Muscle layer of colon (tissue), 2 donors: Measurements from ENCODE around the gene HOXB13.

Experiments
- H3K27ac ChIP-seq: one replicate; pipeline ENCODE4 v1.7.0; 2013; ENCODE audit warnings: low read depth, mild to moderate bottlenecking, low read length, moderate library complexity
- H3K27me3 ChIP-seq, 2 donors: one replicate each; pipeline ENCODE4 v1.7.0; 2013; ENCODE audit warnings: low read length in 2 of 2, mild to moderate bottlenecking in 2 of 2; ENCODE audit not compliant: insufficient read depth in 2 of 2, control insufficient read depth in 1 of 2
- H3K36me3 ChIP-seq: one replicate; pipeline ENCODE4 v1.7.0; 2013; ENCODE audit warnings: mild to moderate bottlenecking, low read length; ENCODE audit not compliant: insufficient read depth
- H3K4me1 ChIP-seq: one replicate; pipeline ENCODE4 v1.7.0; 2013; ENCODE audit warnings: mild to moderate bottlenecking, low read length; ENCODE audit not compliant: insufficient read depth
- H3K4me3 ChIP-seq, 2 donors: one replicate each; pipeline ENCODE4 v1.7.0; 2013; ENCODE audit warnings: low read length in 2 of 2, low read depth in 1 of 2, mild to moderate bottlenecking in 1 of 2, moderate library complexity in 1 of 2
- H3K9ac ChIP-seq: one replicate; pipeline ENCODE4 v1.7.0; 2013; ENCODE audit warnings: low read length
- H3K9me3 ChIP-seq: one replicate; pipeline ENCODE4 v1.7.0; 2013; ENCODE audit warnings: mild to moderate bottlenecking, low read length
- donor health status: abdominal sarcoma.
- donor health status: Adenocarcinoma of cecum.

The HOXB13 gene

DNA sequence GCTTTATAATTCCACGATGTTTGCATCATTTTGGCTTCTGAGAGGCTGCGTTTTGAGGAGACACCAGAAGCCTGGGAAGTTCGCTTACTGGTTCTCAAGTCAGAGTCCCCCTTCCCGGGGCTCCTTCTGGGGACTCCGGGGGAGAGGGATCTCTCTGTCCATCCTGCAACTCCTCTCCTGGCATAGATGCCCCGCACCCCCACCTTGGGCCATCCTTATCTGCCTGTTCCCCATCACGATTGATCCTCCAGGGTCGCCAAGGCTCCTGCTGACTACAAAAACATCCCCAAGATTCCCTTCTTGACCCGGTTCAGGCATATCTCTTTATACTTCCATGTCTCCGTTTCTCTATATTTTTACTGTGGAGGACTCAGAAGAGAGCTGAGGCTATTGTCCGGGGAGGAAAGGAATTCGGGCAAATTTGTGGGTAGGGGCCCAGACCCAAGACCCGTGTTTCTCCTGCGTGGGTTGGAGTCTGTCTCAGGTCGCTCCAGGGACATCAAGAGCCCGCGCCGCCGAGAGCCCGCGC is 18.4 kb upstream of the HOXB13 start:
- Histone ChIP-seq H3K9me3 (no peaks in the 10 kb centered on the region), H3K27ac (no peak overlapping the region), H3K27me3 (peaks cover 95 to 98% of the 10 kb centered on the region in 2 donors), H3K4me1 (no peaks in the 10 kb centered on the region), H3K9ac (no peak overlapping the region), H3K36me3 (no peaks in the 10 kb centered on the region), H3K4me3 (no peak overlapping the region)

- no peak overlapping the region for H3K4me3 ChIP-seq
- peaks cover 95 to 98% of the 10 kb centered on the region in 2 donors for H3K27me3 ChIP-seq
- H3K36me3 ChIP-seq, result no peaks in the 10 kb centered on the region
- H3K9ac ChIP-seq, result no peak overlapping the region
- no peak overlapping the region for H3K27ac ChIP-seq
- H3K9me3 ChIP-seq, result no peaks in the 10 kb centered on the region
- H3K4me1 ChIP-seq, result no peaks in the 10 kb centered on the region
Observed at GRCh38 chr17:48745381-48746275, 17.1 kb upstream of the HOXB13 start.

DNA sequence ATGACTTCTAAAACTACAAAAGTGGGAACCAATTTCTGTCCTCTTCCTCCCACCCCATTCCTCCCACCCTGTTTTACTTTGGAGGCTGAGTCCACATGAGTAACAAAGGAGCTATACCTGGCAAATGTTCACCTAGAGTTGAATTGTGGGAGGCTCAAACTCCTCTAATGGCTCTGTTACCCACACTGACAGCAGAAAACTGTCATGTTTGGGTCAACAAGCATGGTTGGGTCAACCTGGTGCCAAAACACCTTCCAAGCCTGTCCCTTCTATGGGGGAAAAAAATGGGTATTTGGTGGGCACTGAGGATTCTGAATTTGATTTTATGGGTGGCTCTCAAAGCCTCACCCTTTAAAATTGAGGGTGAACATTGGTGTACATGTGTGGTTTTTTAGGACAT is 12.0 kb upstream of the HOXB13 start:
- H3K27ac ChIP-seq, result no peak overlapping the region
- no peaks in the 10 kb centered on the region for H3K4me1 ChIP-seq
- no peak overlapping the region for H3K4me3 ChIP-seq
- H3K36me3 ChIP-seq, result no peaks in the 10 kb centered on the region
- H3K27me3 ChIP-seq, result peaks cover 88 to 97% of the 10 kb centered on the region in 2 donors
- no peaks in the 10 kb centered on the region for H3K9me3 ChIP-seq
- no peak overlapping the region for H3K9ac ChIP-seq

- H3K36me3 ChIP-seq, result no peaks in the 10 kb centered on the region
- no peak overlapping the region for H3K4me3 ChIP-seq
- peaks cover 89 to 96% of the 10 kb centered on the region in 2 donors for H3K27me3 ChIP-seq
- no peaks in the 10 kb centered on the region for H3K9me3 ChIP-seq
- no peak overlapping the region for H3K27ac ChIP-seq
- H3K9ac ChIP-seq, result no peak overlapping the region
- no peaks in the 10 kb centered on the region for H3K4me1 ChIP-seq
Observed at GRCh38 chr17:48738803-48739526, 10.4 kb upstream of the HOXB13 start.

DNA sequence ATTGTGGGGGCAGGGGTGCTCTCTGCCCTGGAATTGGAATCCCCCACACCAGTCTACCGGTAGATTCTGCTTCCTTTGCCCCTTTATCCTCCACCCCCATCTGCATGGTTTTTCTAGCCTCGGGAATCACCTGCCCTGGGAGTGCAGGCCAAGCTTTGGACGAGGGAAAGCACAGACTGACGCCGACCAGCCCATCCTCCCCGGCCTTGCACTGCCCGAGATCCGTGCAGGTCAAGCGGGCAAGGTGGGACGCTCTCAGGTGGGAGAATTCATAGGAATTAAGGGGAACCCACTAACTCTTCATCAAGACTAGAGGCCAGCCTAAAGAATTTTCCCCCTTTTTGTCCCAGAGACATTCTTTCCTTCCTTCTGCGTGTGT is 9.9 kb upstream of the HOXB13 start:
- H3K4me1 ChIP-seq, result peaks cover under 1% of the 10 kb centered on the region
- H3K36me3 ChIP-seq, result no peaks in the 10 kb centered on the region
- no peak overlapping the region for H3K9ac ChIP-seq
- no peaks in the 10 kb centered on the region for H3K9me3 ChIP-seq
- H3K4me3 ChIP-seq, result no peak overlapping the region
- H3K27ac ChIP-seq, result no peak overlapping the region
- H3K27me3 ChIP-seq, result peaks cover 89 to 96% of the 10 kb centered on the region in 2 donors

DNA sequence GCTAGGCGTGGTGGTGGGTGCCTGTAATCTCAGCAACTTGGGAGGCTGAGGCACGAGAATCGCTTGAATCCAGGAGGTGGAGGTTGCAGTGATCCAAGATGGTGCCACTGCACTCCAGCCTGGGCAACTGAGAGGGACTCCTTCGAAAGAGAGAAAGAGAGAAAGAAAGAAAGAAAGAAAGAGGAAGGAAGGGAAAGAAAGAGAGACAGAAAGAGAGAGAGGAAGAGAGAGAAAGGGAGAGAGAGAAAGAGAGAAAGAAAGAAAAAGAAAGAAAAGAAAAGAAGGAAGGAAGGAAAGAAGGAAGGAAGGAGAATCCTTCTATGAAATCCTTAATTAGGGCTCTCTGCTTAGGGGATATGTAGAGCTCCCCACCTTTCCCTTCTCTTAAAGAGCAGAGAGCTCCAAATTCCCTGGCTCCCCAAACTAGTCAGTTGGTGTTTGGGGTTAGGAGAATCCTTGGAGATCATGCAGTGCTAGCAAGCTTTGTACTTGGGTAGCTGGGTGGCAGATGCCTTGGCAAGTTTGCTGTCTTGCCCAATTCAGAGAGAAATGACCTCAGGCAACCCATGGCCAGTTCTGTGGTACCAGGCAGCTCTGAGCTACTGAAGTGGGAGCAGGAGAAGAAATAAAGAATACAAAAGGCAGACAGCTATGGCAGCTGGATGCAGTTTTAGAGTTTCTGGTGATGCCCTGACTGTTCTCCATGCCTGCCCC is 8.9 kb upstream of the HOXB13 start:
- H3K4me3 ChIP-seq, result no peak overlapping the region
- no peak overlapping the region for H3K27ac ChIP-seq
- H3K4me1 ChIP-seq, result peaks cover 3% of the 10 kb centered on the region
- H3K9me3 ChIP-seq, result no peaks in the 10 kb centered on the region
- H3K9ac ChIP-seq, result no peak overlapping the region
- no peaks in the 10 kb centered on the region for H3K36me3 ChIP-seq
- peaks cover 88 to 98% of the 10 kb centered on the region in 2 donors for H3K27me3 ChIP-seq

DNA sequence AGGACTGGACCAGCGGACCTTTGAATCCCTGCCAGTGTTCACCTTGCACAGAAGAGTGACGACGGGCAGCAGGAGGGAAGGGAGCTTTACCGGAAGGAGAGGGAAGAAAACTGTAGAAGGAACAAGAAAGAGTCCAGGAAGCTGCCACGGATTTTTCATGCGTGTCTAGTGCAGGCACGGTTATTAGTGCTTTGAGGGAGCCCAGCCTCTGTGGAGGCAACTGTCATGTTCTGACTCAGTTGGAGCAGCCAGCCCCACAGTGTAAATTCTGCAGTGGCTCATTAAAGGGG is 6.5 kb upstream of the HOXB13 start:
- H3K4me3 ChIP-seq, result no peak overlapping the region
- no peak overlapping the region for H3K9ac ChIP-seq
- no peaks in the 10 kb centered on the region for H3K36me3 ChIP-seq
- peaks cover 3% of the 10 kb centered on the region for H3K4me1 ChIP-seq
- H3K9me3 ChIP-seq, result no peaks in the 10 kb centered on the region
- H3K27me3 ChIP-seq, result peaks cover 87 to 98% of the 10 kb centered on the region in 2 donors
- H3K27ac ChIP-seq, result no peak overlapping the region

DNA sequence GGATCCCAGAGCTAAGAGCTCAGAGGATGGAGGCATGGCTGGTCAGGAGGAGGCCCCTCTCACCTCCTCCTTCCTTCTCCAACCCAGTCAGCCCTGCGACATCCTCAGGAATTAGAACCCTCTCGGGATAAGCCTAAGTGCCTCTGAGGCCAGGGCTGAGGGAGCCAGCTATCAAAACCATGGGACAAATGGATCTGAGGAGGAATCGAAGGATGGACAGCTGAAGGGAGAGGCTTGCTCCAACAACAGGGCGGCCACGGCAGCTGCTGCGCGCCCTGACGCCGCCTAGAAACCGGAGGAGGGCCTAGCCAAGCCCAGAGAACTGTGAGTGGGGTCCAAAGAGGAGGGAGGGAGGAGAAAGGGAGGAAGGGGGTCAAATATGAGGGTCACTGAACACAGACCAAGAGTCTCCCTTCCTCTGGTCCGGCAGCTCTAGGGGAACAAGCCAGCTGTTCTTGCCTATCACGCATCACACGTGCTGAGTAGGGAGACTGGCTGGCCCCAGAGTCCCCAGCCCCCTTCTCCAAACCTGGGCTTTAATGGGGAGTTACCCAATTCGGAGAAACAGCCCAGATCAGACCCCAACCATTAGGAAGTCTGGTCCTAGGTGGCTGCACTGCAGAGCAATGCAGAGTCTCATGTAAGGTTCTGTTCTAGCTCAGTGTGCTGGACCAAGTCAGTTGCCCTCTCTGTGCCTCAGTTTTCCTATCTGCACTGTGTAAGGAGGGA is 5.9 kb upstream of the HOXB13 start:
- H3K9me3 ChIP-seq, result no peaks in the 10 kb centered on the region
- peaks cover 92 to 98% of the 10 kb centered on the region in 2 donors for H3K27me3 ChIP-seq
- no peak overlapping the region for H3K4me3 ChIP-seq
- H3K4me1 ChIP-seq, result peaks cover 5% of the 10 kb centered on the region
- no peaks in the 10 kb centered on the region for H3K36me3 ChIP-seq
- no peak overlapping the region for H3K27ac ChIP-seq
- no peak overlapping the region for H3K9ac ChIP-seq

- Histone ChIP-seq H3K9me3 (no peaks in the 10 kb centered on the region), H3K36me3 (no peaks in the 10 kb centered on the region), H3K27me3 (peaks cover 91 to 99% of the 10 kb centered on the region in 2 donors), H3K4me3 (no peak overlapping the region), H3K4me1 (peaks cover 10% of the 10 kb centered on the region), H3K27ac (no peak overlapping the region), H3K9ac (no peak overlapping the region)
Observed at GRCh38 chr17:48733632-48734328, 5.2 kb upstream of the HOXB13 start.

GRCh38 chr17:48732688-48733629 is 4.4 kb upstream of the HOXB13 start:
- Histone ChIP-seq H3K27me3 (peaks cover 91 to 99% of the 10 kb centered on the region in 2 donors), H3K4me1 (peaks cover 14% of the 10 kb centered on the region), H3K9ac (no peak overlapping the region), H3K36me3 (no peaks in the 10 kb centered on the region), H3K9me3 (no peaks in the 10 kb centered on the region), H3K27ac (no peak overlapping the region), H3K4me3 (no peak overlapping the region)
